HEK293 (cell line): Measurements from ENCODE around the gene PNRC1.

ENCODE experiments used
- CTCF ChIA-PET: fragments of 350-600 bp; formaldehyde crosslinking; extraction: SDS; loops from one replicate; lab custom pipeline; 2021; ENCODE audit warnings: antibody characterized with exemption; lab: Yijun Ruan, JAX
- POLR2A ChIA-PET: fragments of 300-600 bp; formaldehyde crosslinking; extraction: SDS; loops from one replicate; lab custom pipeline; 2020; ENCODE audit warnings: antibody characterized with exemption, inconsistent platforms; lab: Yijun Ruan, JAX
- H3K27ac ChIP-seq: fragments of 200-500 bp; sonication (Bioruptor generic); 2 replicates; pipeline ENCODE4 v1.5.1; 2014; ENCODE audit warnings: low read depth, low read length, control low read depth, inconsistent platforms; ENCODE audit errors: extremely low read depth
- H3K36me3 ChIP-seq, 2 experiments: fragments of 200-500 bp in 1 of 2; sonication (Bioruptor generic) in 1 of 2; 1 replicate in 1 of 2; 2 replicates in 1 of 2; pipeline ENCODE4 v1.5.1; 2014 to 2017; ENCODE audit warnings: inconsistent platforms in 2 of 2, low read length in 2 of 2; ENCODE audit not compliant: control insufficient read depth in 2 of 2, insufficient read depth in 1 of 2
- H3K4me1 ChIP-seq: fragments of 200-500 bp; sonication (Bioruptor generic); 2 replicates; pipeline ENCODE4 v1.5.1; 2014; ENCODE audit warnings: mild to moderate bottlenecking, low read length, inconsistent platforms; ENCODE audit not compliant: control insufficient read depth, insufficient read depth
- H3K4me3 ChIP-seq: 2 replicates; pipeline ENCODE4 v1.5.1; 2011; ENCODE audit warnings: low read depth, mild to moderate bottlenecking, control low read depth, low read length, moderate library complexity
- H3K9me3 ChIP-seq: fragments of 200-500 bp; sonication (Bioruptor generic); 2 replicates; pipeline ENCODE4 v1.5.1; 2014; ENCODE audit warnings: low read depth, low read length, inconsistent platforms; ENCODE audit not compliant: control insufficient read depth, insufficient read depth
- HOXC10 ChIP-seq: sonication (generic); formaldehyde crosslinking; IDR thresholded peaks from 2 replicates; pipeline ENCODE4 v1.8.1; 2023; ENCODE audit warnings: mild to moderate bottlenecking, missing genetic modification reagents
- PRDM1 ChIP-seq: fragments of 450-650 bp; formaldehyde crosslinking; IDR thresholded peaks from 2 replicates; pipeline ENCODE4; 2016; ENCODE audit warnings: missing biosample characterization, missing genetic modification characterization
- PRDM10 ChIP-seq: fragments of 450-650 bp; formaldehyde crosslinking; IDR thresholded peaks from 2 replicates; pipeline ENCODE4 v1.5.1; 2016; ENCODE audit warnings: missing biosample characterization, missing genetic modification characterization
- ZBTB7A ChIP-seq: fragments of 450-650 bp; formaldehyde crosslinking; IDR thresholded peaks from 2 replicates; pipeline ENCODE4 v1.5.1; 2016; ENCODE audit warnings: low read depth, missing biosample characterization, missing genetic modification characterization
- ZBTB8A ChIP-seq: fragments of 450-650 bp; formaldehyde crosslinking; IDR thresholded peaks from 2 replicates; pipeline ENCODE4 v1.5.1; 2016; ENCODE audit warnings: missing biosample characterization, missing genetic modification characterization
- ZNF157 ChIP-seq: fragments of 450-650 bp; formaldehyde crosslinking; IDR thresholded peaks from 2 replicates; pipeline ENCODE4 v1.5.1; 2016; ENCODE audit warnings: missing biosample characterization, missing genetic modification characterization
- ZNF202 ChIP-seq: fragments of 450-650 bp; formaldehyde crosslinking; IDR thresholded peaks from 2 replicates; pipeline ENCODE4 v1.5.1; 2016; ENCODE audit warnings: missing biosample characterization, missing genetic modification characterization, borderline replicate concordance
- ZNF239 ChIP-seq: fragments of 450-650 bp; formaldehyde crosslinking; IDR thresholded peaks from 2 replicates; pipeline ENCODE4 v1.5.1; 2016; ENCODE audit warnings: missing biosample characterization, missing genetic modification characterization
- ZNF37A ChIP-seq: fragments of 450-650 bp; IDR thresholded peaks from 2 replicates; pipeline ENCODE4 v1.5.1; 2018; ENCODE audit warnings: missing biosample characterization, missing genetic modification characterization
- ZNF513 ChIP-seq: fragments of 450-650 bp; IDR thresholded peaks from 2 replicates; pipeline ENCODE4 v1.5.1; 2018; ENCODE audit warnings: missing biosample characterization, missing genetic modification characterization
- ZNF623 ChIP-seq: fragments of 450-650 bp; formaldehyde crosslinking; IDR thresholded peaks from 2 replicates; pipeline ENCODE4 v1.5.1; 2016; ENCODE audit warnings: missing biosample characterization, missing genetic modification characterization
- ZNF677 ChIP-seq: fragments of 450-650 bp; IDR thresholded peaks from 2 replicates; pipeline ENCODE4 v1.5.0; 2018; ENCODE audit warnings: missing biosample characterization, mild to moderate bottlenecking, missing genetic modification characterization, moderate library complexity
- ZNF792 ChIP-seq: fragments of 450-650 bp; formaldehyde crosslinking; IDR thresholded peaks from 2 replicates; pipeline ENCODE4 v1.5.1; 2016; ENCODE audit warnings: missing biosample characterization, missing genetic modification characterization
- ZSCAN30 ChIP-seq: fragments of 450-650 bp; IDR thresholded peaks from 2 replicates; pipeline ENCODE4 v1.5.1; 2018; ENCODE audit warnings: missing biosample characterization, mild to moderate bottlenecking, missing genetic modification characterization, moderate library complexity
- TF ChIP-seq, protein P1 (sequence below): fragments of 450-650 bp; formaldehyde crosslinking; IDR thresholded peaks from 2 replicates; pipeline ENCODE4 v1.5.1; 2017; ENCODE audit warnings: missing biosample characterization, missing genetic modification characterization
- TF ChIP-seq, protein P2 (sequence below): fragments of 450-650 bp; formaldehyde crosslinking; IDR thresholded peaks from 2 replicates; pipeline ENCODE4 v1.5.1; 2017; ENCODE audit warnings: missing biosample characterization, missing genetic modification characterization

The PNRC1 gene

GRCh38 chr6:89079511-89080234, 878 bp upstream of the PNRC1 start (continued):
- TF ChIP-seq PRDM10 (tag by site-specific recombination) (0 out of 2 replicates have a peak, but pooled peaks have one; percentile 14), PRDM1 (peak; percentile 72)

DNA sequence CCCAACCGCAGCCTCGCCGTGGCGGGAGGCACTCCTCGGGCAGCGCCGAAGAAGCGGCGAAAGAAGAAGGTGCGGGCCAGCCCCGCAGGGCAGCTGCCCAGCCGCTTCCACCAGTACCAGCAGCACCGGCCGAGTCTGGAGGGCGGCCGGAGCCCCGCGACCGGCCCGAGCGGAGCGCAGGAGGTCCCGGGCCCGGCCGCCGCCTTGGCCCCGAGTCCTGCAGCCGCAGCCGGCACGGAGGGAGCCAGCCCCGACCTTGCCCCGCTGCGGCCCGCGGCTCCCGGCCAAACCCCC, 525 bp downstream of the PNRC1 start:
- peaks cover 9% of the 10 kb centered on the region; the same call in 1 of the 2 replicates for H3K4me1 ChIP-seq
- H3K4me3 ChIP-seq, result peak overlapping the region; percentile 99
- H3K36me3 ChIP-seq, result peaks cover 25 to 40% of the 10 kb centered on the region in 2 experiments
- TF ChIP-seq ZNF37A (tag by site-specific recombination) (no peak), HOXC10 (CRISPR knock-in tag) (peak; percentile 55; the same call in 1 of the 2 replicates), ZNF623 (tag by site-specific recombination) (no peak), ZNF677 (0 out of 2 replicates have a peak, but pooled peaks have one; percentile 17), ZNF513 (tag by site-specific recombination) (no peak), ZSCAN30 (tag by site-specific recombination) (0 out of 2 replicates have a peak, but pooled peaks have one; percentile 15), ZBTB7A (tag by site-specific recombination) (peak; percentile 5; the same call in 1 of the 2 replicates)
- TF ChIP-seq, protein P1, sequence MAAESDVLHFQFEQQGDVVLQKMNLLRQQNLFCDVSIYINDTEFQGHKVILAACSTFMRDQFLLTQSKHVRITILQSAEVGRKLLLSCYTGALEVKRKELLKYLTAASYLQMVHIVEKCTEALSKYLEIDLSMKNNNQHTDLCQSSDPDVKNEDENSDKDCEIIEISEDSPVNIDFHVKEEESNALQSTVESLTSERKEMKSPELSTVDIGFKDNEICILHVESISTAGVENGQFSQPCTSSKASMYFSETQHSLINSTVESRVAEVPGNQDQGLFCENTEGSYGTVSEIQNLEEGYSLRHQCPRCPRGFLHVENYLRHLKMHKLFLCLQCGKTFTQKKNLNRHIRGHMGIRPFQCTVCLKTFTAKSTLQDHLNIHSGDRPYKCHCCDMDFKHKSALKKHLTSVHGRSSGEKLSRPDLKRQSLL (tag by site-specific recombination), result no peak
- no peaks in the 10 kb centered on the region for H3K9me3 ChIP-seq
- ChIA-PET CTCF (interaction anchor here (0.6 to 1.9 kb wide), 3 partner anchors 98 to 1143 kb away, joined by 3 to 13 read pairs (median 4); no protein-coding TSS in a partner anchor), POLR2A (interaction anchor here (0.7 to 10.4 kb wide), 39 partner anchors 9 to 748 kb away, joined by 3 to 84 read pairs (median 6); partner anchors contain the start of genes CASP8AP2, PM20D2, RNGTT and SRSF12)
- peak overlapping the region; percentile 99 for H3K27ac ChIP-seq

DNA sequence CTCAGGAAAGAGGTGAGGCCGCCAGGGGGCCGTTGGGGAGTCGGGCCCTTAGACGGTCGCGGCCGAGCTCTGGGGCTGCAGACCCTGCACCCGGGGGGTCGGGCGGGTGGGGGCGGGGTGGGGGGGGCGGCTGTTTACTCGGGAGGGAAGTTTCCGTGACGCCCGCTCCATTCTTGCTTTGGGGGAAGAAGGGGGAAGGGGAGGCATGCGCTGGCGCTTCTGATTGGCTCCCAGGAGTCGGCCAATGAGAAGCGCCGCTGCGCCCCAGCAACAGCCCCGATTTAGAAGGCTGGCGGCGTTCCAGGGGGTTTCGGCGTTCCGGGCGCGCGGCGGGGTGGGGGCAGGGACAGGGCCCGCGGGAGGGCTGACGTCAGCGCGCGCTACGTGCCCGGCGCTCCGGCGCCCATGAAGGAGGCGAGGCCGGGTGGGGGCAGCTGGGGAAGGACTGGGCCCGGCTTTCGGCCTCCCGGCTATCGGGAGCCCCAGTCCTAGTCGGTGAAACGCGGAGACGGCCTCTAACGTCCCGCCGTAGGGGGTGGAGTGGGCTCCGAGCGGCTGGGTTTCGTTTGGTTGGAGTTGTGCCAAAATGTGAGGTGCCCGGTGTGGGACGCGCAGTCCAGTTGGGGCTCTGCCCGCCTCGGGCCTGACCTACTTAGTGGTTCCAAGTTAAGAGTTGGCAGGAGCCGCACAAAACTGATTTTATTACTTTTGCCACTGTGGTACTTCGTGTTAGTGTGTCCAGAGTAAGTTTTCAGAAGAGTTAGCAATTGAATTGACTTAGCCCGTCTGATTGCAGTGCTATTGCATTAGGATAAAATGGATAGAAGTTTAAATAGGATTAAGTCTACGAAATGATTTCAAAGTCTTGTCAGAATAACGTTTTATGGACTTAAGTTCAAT, 1.1 kb downstream of the PNRC1 start:
- H3K9me3 ChIP-seq, result no peaks in the 10 kb centered on the region
- POLR2A ChIA-PET, result interaction anchor here (1.0 to 10.4 kb wide), 16 partner anchors 10 to 748 kb away, joined by 4 to 84 read pairs (median 12); partner anchors contain the start of genes CASP8AP2, PM20D2, RNGTT and SRSF12
- CTCF ChIA-PET, result interaction anchor here (0.7 to 1.9 kb wide), 2 partner anchors 98 to 1143 kb away, joined by 3 to 13 read pairs; no protein-coding TSS in a partner anchor
- H3K4me1 ChIP-seq, result peaks cover 9% of the 10 kb centered on the region; the same call in 1 of the 2 replicates
- H3K36me3 ChIP-seq, result peaks cover 28 to 40% of the 10 kb centered on the region in 2 experiments
- peak overlapping the region; percentile 99 for H3K4me3 ChIP-seq
- peak overlapping the region; percentile 99 for H3K27ac ChIP-seq
- no peak for TF ChIP-seq ZNF239 (tag by site-specific recombination)
- peak; percentile 99 for TF ChIP-seq ZBTB8A (tag by site-specific recombination)
- no peak for TF ChIP-seq ZNF792
- no peak for TF ChIP-seq ZNF157 (tag by site-specific recombination)
- no peak for TF ChIP-seq ZNF202 (tag by site-specific recombination)
- TF ChIP-seq PRDM10 (tag by site-specific recombination), result no peak; the same call in 1 of the 2 replicates
- TF ChIP-seq, protein P2, sequence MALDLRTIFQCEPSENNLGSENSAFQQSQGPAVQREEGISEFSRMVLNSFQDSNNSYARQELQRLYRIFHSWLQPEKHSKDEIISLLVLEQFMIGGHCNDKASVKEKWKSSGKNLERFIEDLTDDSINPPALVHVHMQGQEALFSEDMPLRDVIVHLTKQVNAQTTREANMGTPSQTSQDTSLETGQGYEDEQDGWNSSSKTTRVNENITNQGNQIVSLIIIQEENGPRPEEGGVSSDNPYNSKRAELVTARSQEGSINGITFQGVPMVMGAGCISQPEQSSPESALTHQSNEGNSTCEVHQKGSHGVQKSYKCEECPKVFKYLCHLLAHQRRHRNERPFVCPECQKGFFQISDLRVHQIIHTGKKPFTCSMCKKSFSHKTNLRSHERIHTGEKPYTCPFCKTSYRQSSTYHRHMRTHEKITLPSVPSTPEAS (tag by site-specific recombination), result peak; percentile 29; the same call in 1 of the 2 replicates
